OCI-LY7 (cell line): Measurements from ENCODE around the gene BDKRB2.

Experiments used
- EZH2phosphoT487 ChIP-seq: fragments of 200-600 bp; sonication (generic); IDR thresholded peaks from 2 replicates; pipeline ENCODE4 v1.6.1; 2018; ENCODE audit warnings: low read depth, borderline replicate concordance, mild to moderate bottlenecking, mixed run types, antibody characterized with exemption, low read length, moderate library complexity, mixed read lengths
- TF ChIP-seq, protein P1 (sequence below): fragments of 200-600 bp; sonication (generic); conservative IDR thresholded peaks from 2 replicates; pipeline ENCODE4 v1.5.1; 2014; ENCODE audit warnings: mild to moderate bottlenecking, antibody characterized with exemption, low read length, moderate library complexity, mixed read lengths

DNA sequence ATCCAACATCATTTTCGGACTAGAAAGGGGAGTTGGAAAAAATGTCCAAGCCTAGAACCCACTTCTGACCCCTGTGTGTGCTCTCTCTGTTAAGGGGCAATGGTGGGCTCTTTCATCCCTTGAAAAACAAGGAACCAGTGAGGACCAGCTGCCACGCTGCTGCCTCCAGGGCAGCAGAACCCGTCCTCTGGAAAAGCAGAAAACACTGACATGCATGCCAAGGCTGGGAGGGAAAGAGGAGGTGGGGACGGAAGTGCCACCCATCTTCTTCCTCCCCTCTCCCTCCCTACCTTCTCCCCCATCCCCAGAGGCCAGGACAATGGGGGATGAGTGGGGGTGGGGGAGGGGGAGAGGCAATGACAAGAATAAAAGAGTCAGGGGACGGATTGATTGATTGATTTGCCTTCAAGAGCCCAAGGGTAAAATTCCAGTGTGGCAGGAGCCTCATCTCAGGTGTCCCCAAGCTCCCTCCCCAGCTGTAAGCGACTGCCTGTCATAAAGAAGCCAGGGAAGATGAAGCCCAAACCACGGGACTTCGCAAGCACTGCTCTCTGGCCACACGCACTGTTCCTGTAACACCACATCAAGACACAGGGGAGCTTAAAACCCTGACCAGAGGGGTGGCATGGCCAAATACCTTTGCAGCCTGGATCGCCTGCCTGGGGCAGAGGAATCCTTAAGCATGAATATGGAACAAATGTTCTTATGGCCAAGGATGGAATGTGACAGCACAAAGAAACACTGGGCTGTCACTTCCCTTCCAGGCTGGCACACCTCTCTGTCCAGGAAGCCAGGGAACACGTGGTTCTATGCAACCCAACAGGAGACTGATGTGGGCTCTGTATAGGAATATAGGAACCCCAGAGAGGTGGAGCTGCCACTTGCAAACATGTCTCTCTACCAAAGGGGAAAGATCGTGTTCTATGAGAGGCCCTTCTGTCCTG is 38.9 kb upstream of the BDKRB2 start:
- TF ChIP-seq, protein P1, sequence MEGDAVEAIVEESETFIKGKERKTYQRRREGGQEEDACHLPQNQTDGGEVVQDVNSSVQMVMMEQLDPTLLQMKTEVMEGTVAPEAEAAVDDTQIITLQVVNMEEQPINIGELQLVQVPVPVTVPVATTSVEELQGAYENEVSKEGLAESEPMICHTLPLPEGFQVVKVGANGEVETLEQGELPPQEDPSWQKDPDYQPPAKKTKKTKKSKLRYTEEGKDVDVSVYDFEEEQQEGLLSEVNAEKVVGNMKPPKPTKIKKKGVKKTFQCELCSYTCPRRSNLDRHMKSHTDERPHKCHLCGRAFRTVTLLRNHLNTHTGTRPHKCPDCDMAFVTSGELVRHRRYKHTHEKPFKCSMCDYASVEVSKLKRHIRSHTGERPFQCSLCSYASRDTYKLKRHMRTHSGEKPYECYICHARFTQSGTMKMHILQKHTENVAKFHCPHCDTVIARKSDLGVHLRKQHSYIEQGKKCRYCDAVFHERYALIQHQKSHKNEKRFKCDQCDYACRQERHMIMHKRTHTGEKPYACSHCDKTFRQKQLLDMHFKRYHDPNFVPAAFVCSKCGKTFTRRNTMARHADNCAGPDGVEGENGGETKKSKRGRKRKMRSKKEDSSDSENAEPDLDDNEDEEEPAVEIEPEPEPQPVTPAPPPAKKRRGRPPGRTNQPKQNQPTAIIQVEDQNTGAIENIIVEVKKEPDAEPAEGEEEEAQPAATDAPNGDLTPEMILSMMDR: no peak
- no peak for TF ChIP-seq EZH2phosphoT487
